Measurements from ENCODE around the gene TMEM191C.
"Not testable (repeated sequence)": the region's sequence is repeated elsewhere in the genome, so short reads cannot be mapped to it uniquely, and the experiment has no call there.

TMEM191C gene

GRCh38 chr22:21446128-21446826 is 20.9 kb upstream of the TMEM191C start:
- DNase-seq, result no peak

- DNase-seq, result no peak
These were observed 20.1 kb upstream of the TMEM191C start for GRCh38 chr22:21446827-21447690.

GRCh38 chr22:21447694-21448402 is 19.3 kb upstream of the TMEM191C start:
- DNase-seq, result no peak

GRCh38 chr22:21448627-21449416 is 18.4 kb upstream of the TMEM191C start:
- DNase-seq, result no peak

- DNase-seq, result no peak
These were observed 17.5 kb upstream of the TMEM191C start for GRCh38 chr22:21449531-21450319.

GRCh38 chr22:21450320-21450831 is 16.8 kb upstream of the TMEM191C start:
- DNase-seq, result no peak

GRCh38 chr22:21450858-21451353 is 16.3 kb upstream of the TMEM191C start:
- DNase-seq, result no peak

- DNase-seq, result no peak
These were observed 15.4 kb upstream of the TMEM191C start for GRCh38 chr22:21451545-21452520.

- DNase-seq, result not testable (repeated sequence)
These were observed 14.5 kb upstream of the TMEM191C start for GRCh38 chr22:21452666-21453065.

- not testable (repeated sequence) for DNase-seq
These were observed 12.2 kb upstream of the TMEM191C start for GRCh38 chr22:21454998-21455333.

GRCh38 chr22:21455334-21456089 is 11.7 kb upstream of the TMEM191C start:
- no peak for DNase-seq

GRCh38 chr22:21457023-21457787 is 10.0 kb upstream of the TMEM191C start:
- DNase-seq, result no peak

GRCh38 chr22:21462672-21463071 is 4.5 kb upstream of the TMEM191C start:
- not testable (repeated sequence) for DNase-seq

- DNase-seq, result peak; percentile 81 to 82
These were observed 1.3 kb downstream of the TMEM191C start for GRCh38 chr22:21468194-21469096.

GRCh38 chr22:21469097-21469994 is 2.2 kb downstream of the TMEM191C start:
- not testable (repeated sequence) for DNase-seq

- DNase-seq, result not testable (repeated sequence)
These were observed 5.8 kb downstream of the TMEM191C start for GRCh38 chr22:21472984-21473383.
